LNCaP clone FGC (cell line): ENCODE data around the gene PADI2.

Experiments
- DNase-seq: peaks from one replicate; pipeline ENCODE4 v3.0.0-alpha.2; 2011; ENCODE audit warnings: low read depth
- H3K4me3 ChIP-seq: 2 replicates; pipeline ENCODE4 v1.5.1; 2011; ENCODE audit warnings: mild to moderate bottlenecking, low read depth, low read length, control low read depth
- CTCF ChIP-seq: IDR thresholded peaks from 2 replicates; pipeline ENCODE4 v1.5.1; 2012; ENCODE audit warnings: mild to moderate bottlenecking; ENCODE audit not compliant: control insufficient read depth, insufficient read depth; ENCODE audit errors: extremely low read depth

Gene PADI2

GRCh38 chr1:17018849-17019248, 100.4 kb downstream of the PADI2 start:
- no peak overlapping the region for H3K4me3 ChIP-seq
- no peak for DNase-seq
- no peak for TF ChIP-seq CTCF

- TF ChIP-seq CTCF: no peak
- DNase-seq: no peak
- H3K4me3 ChIP-seq: no peak overlapping the region
Measured at GRCh38 chr1:17017435-17017834, 101.8 kb downstream of the PADI2 start.
